PC-9 (cell line): Measurements from ENCODE around the gene MOGAT1. TPM values are rescaled to one million over a fixed set of nuclear protein-coding genes. Genes with fewer than 3 reads are reported as not detected.
A peak's percentile ranks its signal among the peaks of the same experiment; 100 is the strongest.

Experiments
- Bru-seq: library from RNA; stranded (reverse); fragments of 400-500 nt; gene quantifications from one replicate; lab custom pipeline; 2021; lab: Mats Ljungman, UMichigan
- BruChase-seq, 2 experiments: library from RNA; stranded (reverse); fragments of 400-500 nt; gene quantifications; one replicate each; lab custom pipeline; 2021; lab: Mats Ljungman, UMichigan
- BruUV-seq: library from RNA; stranded (reverse); fragments of 400-500 nt; replicated peaks from 2 replicates; lab custom pipeline; 2021; lab: Mats Ljungman, UMichigan
- CTCF ChIA-PET: fragments of 300-600 bp; sonication (Branson Sonifier 250); formaldehyde crosslinking; loops from one replicate; lab custom pipeline; 2022; ENCODE audit warnings: antibody characterized with exemption; lab: Charles Lee
- POLR2A ChIA-PET: fragments of 300-600 bp; sonication (Branson Sonifier 250); formaldehyde crosslinking; loops from one replicate; lab custom pipeline; 2022; ENCODE audit warnings: antibody characterized with exemption; ENCODE audit not compliant: unreplicated experiment; lab: Charles Lee
- DNase-seq, 2 experiments: peaks; one replicate each; pipeline versions ENCODE4 v3.0.0 to v3.0.0-alpha.2; 2015 to 2022; ENCODE audit warnings: mixed read lengths in 1 of 2
- H2AFZ ChIP-seq: fragments of 200-600 bp; sonication (generic); 2 replicates; pipeline ENCODE4 v1.8.1; 2017; ENCODE audit warnings: antibody characterized with exemption
- H3F3A ChIP-seq: fragments of 200-600 bp; sonication (generic); 2 replicates; pipeline ENCODE4 v1.8.1; 2017; ENCODE audit warnings: antibody characterized with exemption, mild to moderate bottlenecking, low read depth; ENCODE audit not compliant: insufficient read depth
- H3K27ac ChIP-seq: fragments of 200-600 bp; sonication (generic); 2 replicates; pipeline ENCODE4 v1.6.1; 2016; ENCODE audit warnings: mixed run types
- H3K27me3 ChIP-seq: fragments of 200-600 bp; sonication (generic); 2 replicates; pipeline ENCODE4 v1.6.1; 2016; ENCODE audit warnings: low read depth, mixed run types; ENCODE audit not compliant: insufficient read depth
- H3K36me3 ChIP-seq: fragments of 200-600 bp; sonication (generic); 2 replicates; pipeline ENCODE4 v1.6.1; 2016; ENCODE audit warnings: low read depth, mixed run types
- H3K4me1 ChIP-seq: fragments of 200-600 bp; sonication (generic); replicated peaks from 2 replicates; pipeline ENCODE4 v1.6.1; 2016; ENCODE audit warnings: mixed run types; ENCODE audit not compliant: insufficient read depth
- H3K4me2 ChIP-seq: fragments of 200-600 bp; sonication (generic); 2 replicates; pipeline ENCODE4 v1.6.1; 2017; ENCODE audit warnings: mixed run types
- H3K4me3 ChIP-seq: fragments of 200-600 bp; sonication (generic); 2 replicates; pipeline ENCODE4 v1.6.1; 2016; ENCODE audit warnings: mixed run types
- H3K79me2 ChIP-seq: fragments of 200-600 bp; sonication (generic); 2 replicates; pipeline ENCODE4 v1.6.1; 2017; ENCODE audit warnings: low read depth, mixed run types
- H3K9me2 ChIP-seq: fragments of 200-600 bp; sonication (generic); 2 replicates; pipeline ENCODE4 v1.8.1; 2017; ENCODE audit warnings: mild to moderate bottlenecking; ENCODE audit not compliant: insufficient read depth
- H3K9me3 ChIP-seq: fragments of 200-600 bp; sonication (generic); 2 replicates; pipeline ENCODE4 v1.8.1; 2016; ENCODE audit warnings: low read depth; ENCODE audit not compliant: insufficient read depth
- H4K20me1 ChIP-seq: fragments of 200-600 bp; sonication (generic); 2 replicates; pipeline ENCODE4 v1.8.1; 2017; ENCODE audit not compliant: insufficient read depth
- EZH2 ChIP-seq: fragments of 200-600 bp; sonication (generic); IDR thresholded peaks from 2 replicates; pipeline ENCODE4 v1.8.0; 2017; ENCODE audit warnings: antibody characterized with exemption, low read depth
- intact Hi-C: fragments of 100-400 bp; cut with micrococcal nuclease; formaldehyde crosslinking; loops from one replicate; pipeline ENCODE4 v1.10.0; 2022; ENCODE audit not compliant: unreplicated experiment
- long read RNA-seq: library from polyadenylated mRNA; stranded (forward); transcript quantifications from one replicate; pipeline ENCODE4 v2.0.0, GENCODE V29; 2022
- total RNA-seq: library from RNA; stranded (reverse); gene quantifications from 2 replicates; pipeline ENCODE4 v1.2.3, GENCODE V29; 2021
- TF ChIP-seq, protein P1 (sequence below): fragments of 200-600 bp; sonication (generic); conservative IDR thresholded peaks from 2 replicates; pipeline ENCODE4 v1.6.1; 2017; ENCODE audit warnings: mixed run types, antibody characterized with exemption, mild to moderate bottlenecking, moderate library complexity

MOGAT1 gene, protein sequence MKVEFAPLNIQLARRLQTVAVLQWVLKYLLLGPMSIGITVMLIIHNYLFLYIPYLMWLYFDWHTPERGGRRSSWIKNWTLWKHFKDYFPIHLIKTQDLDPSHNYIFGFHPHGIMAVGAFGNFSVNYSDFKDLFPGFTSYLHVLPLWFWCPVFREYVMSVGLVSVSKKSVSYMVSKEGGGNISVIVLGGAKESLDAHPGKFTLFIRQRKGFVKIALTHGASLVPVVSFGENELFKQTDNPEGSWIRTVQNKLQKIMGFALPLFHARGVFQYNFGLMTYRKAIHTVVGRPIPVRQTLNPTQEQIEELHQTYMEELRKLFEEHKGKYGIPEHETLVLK
- total RNA-seq (0.35 and 0.65 TPM in 2 replicates), Bru-seq, nascent RNA (percentile 28 among the genes with signal in this experiment), BruChase-seq, experiment 1, labeled RNA remaining after a 2-hour chase (percentile 18 among the genes with signal in this experiment), BruChase-seq, experiment 2, labeled RNA remaining after a 6-hour chase (percentile 17 among the genes with signal in this experiment)
- long read RNA-seq, partial matches to known transcripts, result 1 of 2 reads
- long read RNA-seq, other reads (novel, unspliced or antisense), result 1 of 2 reads

DNA sequence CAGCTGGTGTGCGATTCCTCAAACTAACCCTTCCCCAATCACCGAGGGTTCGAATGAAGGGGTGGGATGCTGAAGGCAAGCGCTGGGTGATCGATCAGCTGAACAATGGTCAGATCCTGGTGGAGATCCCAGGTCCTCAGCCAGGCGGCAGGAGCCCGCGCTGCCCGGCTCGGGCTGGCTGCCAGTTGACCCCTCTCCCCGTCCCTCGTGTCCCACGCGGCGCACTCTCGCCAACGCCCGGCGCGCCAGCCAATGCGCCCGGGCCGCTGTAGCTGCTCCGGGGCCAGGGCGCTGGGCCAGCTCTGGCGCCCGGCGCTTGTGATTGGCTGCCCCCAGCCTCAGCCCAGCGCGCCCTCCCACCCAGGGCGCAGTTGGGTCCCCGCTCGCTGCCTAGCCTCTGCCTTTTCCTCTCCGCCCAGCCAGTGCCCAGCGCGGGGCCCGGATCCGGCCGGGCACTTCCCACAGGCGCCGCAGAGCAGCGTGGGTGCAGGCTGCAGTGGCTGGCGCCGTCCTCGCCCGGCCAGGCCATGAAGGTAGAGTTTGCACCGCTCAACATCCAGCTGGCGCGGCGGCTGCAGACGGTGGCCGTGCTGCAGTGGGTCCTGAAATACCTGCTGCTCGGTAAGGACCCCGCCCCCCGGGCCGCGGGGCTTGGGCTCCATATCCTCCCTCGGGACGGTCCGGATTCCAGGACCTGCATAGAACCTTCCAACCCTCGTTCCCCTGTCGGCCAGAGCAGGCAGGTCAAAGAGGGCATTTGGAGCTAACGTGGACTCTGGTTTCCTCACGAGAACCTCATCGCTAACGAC is at the start of gene MOGAT1:
Gene MOGAT1 (plus strand): TSS at position 400 of the 809 bp plus-strand sequence. CDS start 128 bp downstream, at position 528.
- CTCF ChIA-PET, result no interaction called here
- peaks cover 32% of the 10 kb centered on the region for H3K4me1 ChIP-seq
- H3K27ac ChIP-seq, result no peak within 1 kb of the TSS
- H3F3A ChIP-seq, result peaks cover 9% of the 10 kb centered on the region; the same call in 1 of the 2 replicates
- no peaks in the 10 kb centered on the region for H3K9me2 ChIP-seq
- peak within 1 kb of the TSS; percentile 42 for H2AFZ ChIP-seq
- H3K9me3 ChIP-seq, result no peaks in the 10 kb centered on the region
- no peaks in the 10 kb centered on the region for H3K27me3 ChIP-seq
- H3K4me3 ChIP-seq, result peak within 1 kb of the TSS; percentile 38; the same call in 1 of the 2 replicates
- no TSS peak for BruUV-seq
- H4K20me1 ChIP-seq, result no peaks in the 10 kb centered on the region
- TF ChIP-seq, protein P1, sequence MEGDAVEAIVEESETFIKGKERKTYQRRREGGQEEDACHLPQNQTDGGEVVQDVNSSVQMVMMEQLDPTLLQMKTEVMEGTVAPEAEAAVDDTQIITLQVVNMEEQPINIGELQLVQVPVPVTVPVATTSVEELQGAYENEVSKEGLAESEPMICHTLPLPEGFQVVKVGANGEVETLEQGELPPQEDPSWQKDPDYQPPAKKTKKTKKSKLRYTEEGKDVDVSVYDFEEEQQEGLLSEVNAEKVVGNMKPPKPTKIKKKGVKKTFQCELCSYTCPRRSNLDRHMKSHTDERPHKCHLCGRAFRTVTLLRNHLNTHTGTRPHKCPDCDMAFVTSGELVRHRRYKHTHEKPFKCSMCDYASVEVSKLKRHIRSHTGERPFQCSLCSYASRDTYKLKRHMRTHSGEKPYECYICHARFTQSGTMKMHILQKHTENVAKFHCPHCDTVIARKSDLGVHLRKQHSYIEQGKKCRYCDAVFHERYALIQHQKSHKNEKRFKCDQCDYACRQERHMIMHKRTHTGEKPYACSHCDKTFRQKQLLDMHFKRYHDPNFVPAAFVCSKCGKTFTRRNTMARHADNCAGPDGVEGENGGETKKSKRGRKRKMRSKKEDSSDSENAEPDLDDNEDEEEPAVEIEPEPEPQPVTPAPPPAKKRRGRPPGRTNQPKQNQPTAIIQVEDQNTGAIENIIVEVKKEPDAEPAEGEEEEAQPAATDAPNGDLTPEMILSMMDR, result no peak
- no peak for TF ChIP-seq EZH2
- POLR2A ChIA-PET, result interaction anchor here (0.7 kb wide), 1 partner anchor 647 kb away, joined by 5 read pairs; no protein-coding TSS in a partner anchor
- intact Hi-C loops, result no loop called here
- H3K79me2 ChIP-seq, result no peaks in the 10 kb centered on the region
- peak in 1 of 2 experiments; percentile 53 for DNase-seq
- no peaks in the 10 kb centered on the region for H3K36me3 ChIP-seq
- peak within 1 kb of the TSS; percentile 67 for H3K4me2 ChIP-seq

DNA sequence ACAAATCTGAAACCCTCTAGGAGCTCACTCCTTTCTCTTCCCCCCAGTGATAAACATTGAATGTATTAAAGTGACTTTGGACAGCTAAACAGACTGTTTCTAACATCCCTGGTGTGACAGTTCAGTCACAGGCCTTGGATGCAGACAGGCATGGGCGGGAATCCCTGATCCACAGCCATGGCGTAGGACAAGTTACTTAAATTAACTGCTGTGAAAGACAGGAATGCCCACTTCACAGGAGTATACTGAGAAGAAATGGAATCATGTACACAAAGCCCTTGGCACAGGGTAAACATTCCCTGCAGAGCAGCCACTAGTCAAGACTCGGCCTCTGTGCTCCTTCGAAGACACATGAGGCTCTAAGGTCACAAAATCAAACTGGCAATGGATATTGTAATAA is 49.6 kb upstream of the MOGAT1 start:
- Histone ChIP-seq H3K4me2 (no peak overlapping the region), H2AFZ (no peak overlapping the region), H3K9me3 (no peaks in the 10 kb centered on the region), H3K9me2 (no peaks in the 10 kb centered on the region), H3K36me3 (peaks cover 74% of the 10 kb centered on the region), H3K27ac (no peak overlapping the region), H3K4me3 (no peak overlapping the region), H3K27me3 (no peaks in the 10 kb centered on the region), H3K4me1 (no peaks in the 10 kb centered on the region), H4K20me1 (no peaks in the 10 kb centered on the region; the same call in 1 of the 2 replicates), H3F3A (peaks cover 4% of the 10 kb centered on the region; the same call in 1 of the 2 replicates), H3K79me2 (no peaks in the 10 kb centered on the region)
- ChIA-PET POLR2A (no interaction called here), CTCF (no interaction called here)
- no TSS peak for BruUV-seq
- intact Hi-C loops, result no loop called here
- TF ChIP-seq, protein P1, result no peak
- no peak for TF ChIP-seq EZH2
- DNase-seq, result no peak

DNA sequence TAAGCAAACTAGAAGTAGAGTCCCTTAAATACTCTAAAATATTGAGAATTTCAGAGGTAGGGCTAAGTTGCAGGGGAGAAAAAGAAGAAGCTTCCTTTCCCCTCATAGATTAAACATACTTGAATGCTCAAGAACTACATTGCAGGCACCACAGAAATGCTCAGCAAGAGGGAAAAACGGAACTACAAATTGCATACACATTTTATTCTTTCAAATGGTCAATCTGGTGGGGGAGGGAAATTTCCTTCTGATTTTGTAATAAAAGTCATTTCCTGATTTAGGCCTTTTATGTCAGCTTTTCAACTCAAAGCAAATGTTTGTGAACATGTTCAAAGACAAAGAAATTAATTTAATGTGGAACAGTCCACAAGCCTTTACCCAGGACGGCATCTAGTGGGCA is 48.5 kb upstream of the MOGAT1 start:
- Histone ChIP-seq H3F3A (peaks cover 4% of the 10 kb centered on the region; the same call in 1 of the 2 replicates), H3K4me3 (no peak overlapping the region)

More for the DNA sequence above, 48.5 kb upstream of the MOGAT1 start:
- no peaks in the 10 kb centered on the region for H3K9me2 ChIP-seq
- TF ChIP-seq, protein P1, result no peak
- no peak for TF ChIP-seq EZH2
- H3K27ac ChIP-seq, result no peak overlapping the region
- POLR2A ChIA-PET, result interaction anchor here (0.6 kb wide), 1 partner anchor 1177 kb away, joined by 6 read pairs; no protein-coding TSS in a partner anchor
- intact Hi-C loops, result no loop called here
- no peak overlapping the region for H2AFZ ChIP-seq
- no peaks in the 10 kb centered on the region for H3K27me3 ChIP-seq
- H3K79me2 ChIP-seq, result no peaks in the 10 kb centered on the region
- DNase-seq, result no peak
- no peaks in the 10 kb centered on the region for H3K9me3 ChIP-seq
- H3K4me1 ChIP-seq, result no peaks in the 10 kb centered on the region
- H3K4me2 ChIP-seq, result no peak overlapping the region
- BruUV-seq, result no TSS peak
- H3K36me3 ChIP-seq, result peaks cover 84% of the 10 kb centered on the region
- CTCF ChIA-PET, result no interaction called here
- no peaks in the 10 kb centered on the region; the same call in 1 of the 2 replicates for H4K20me1 ChIP-seq
